H9 (cell line): Measurements from ENCODE around the gene ATP1B2. TPM values are rescaled to one million over a fixed set of nuclear protein-coding genes. Genes with fewer than 3 reads are reported as not detected.
A peak's percentile ranks its signal among the peaks of the same experiment; 100 is the strongest.

Source experiments
- DNase-seq: peaks from one replicate; pipeline ENCODE4 v3.0.0-alpha.2; 2017
- H2AFZ ChIP-seq: one replicate; pipeline ENCODE4 v1.6.1; 2013; ENCODE audit warnings: mild to moderate bottlenecking, low read length, control low read depth, moderate library complexity
- H2AK5ac ChIP-seq: 2 replicates; pipeline ENCODE4 v1.6.1; 2013; ENCODE audit warnings: low read length, control low read depth, mixed read lengths; ENCODE audit not compliant: insufficient read length
- H2BK120ac ChIP-seq: one replicate; pipeline ENCODE4 v1.6.1; 2013; ENCODE audit warnings: low read depth, mild to moderate bottlenecking, low read length, control low read depth, inconsistent platforms; ENCODE audit not compliant: poor library complexity, severe bottlenecking
- H2BK12ac ChIP-seq: 2 replicates; pipeline ENCODE4 v1.6.1; 2013; ENCODE audit warnings: low read length, control low read depth, mixed read lengths, low read depth; ENCODE audit not compliant: insufficient read length
- H2BK15ac ChIP-seq: 2 replicates; pipeline ENCODE4 v1.6.1; 2013; ENCODE audit warnings: low read depth, low read length, control low read depth
- H2BK20ac ChIP-seq: one replicate; pipeline ENCODE4 v1.6.1; 2013; ENCODE audit warnings: low read depth, mild to moderate bottlenecking, low read length, control low read depth, inconsistent platforms; ENCODE audit not compliant: poor library complexity, severe bottlenecking
- H2BK5ac ChIP-seq: 2 replicates; pipeline ENCODE4 v1.6.1; 2013; ENCODE audit warnings: low read length, control low read depth, mixed read lengths; ENCODE audit not compliant: insufficient read length
- H3K14ac ChIP-seq: 2 replicates; pipeline ENCODE4 v1.6.1; 2013; ENCODE audit warnings: low read length, control low read depth; ENCODE audit not compliant: insufficient read depth
- H3K18ac ChIP-seq: 2 replicates; pipeline ENCODE4 v1.6.1; 2013; ENCODE audit warnings: low read depth, mild to moderate bottlenecking, mixed read lengths, low read length, control low read depth; ENCODE audit not compliant: insufficient read length
- H3K23ac ChIP-seq: 2 replicates; pipeline ENCODE4 v1.6.1; 2013; ENCODE audit warnings: low read length, control low read depth, mixed read lengths, low read depth; ENCODE audit not compliant: insufficient read length
- H3K23me2 ChIP-seq: 2 replicates; pipeline ENCODE4 v1.6.1; 2013; ENCODE audit warnings: low read depth, mild to moderate bottlenecking, mixed read lengths, low read length, control low read depth; ENCODE audit not compliant: insufficient read length, poor library complexity, severe bottlenecking
- H3K27ac ChIP-seq: 2 replicates; pipeline ENCODE4 v1.5.1; 2013; ENCODE audit warnings: low read length, control low read depth, mixed read lengths, low read depth; ENCODE audit not compliant: insufficient read length
- H3K27me3 ChIP-seq: 2 replicates; pipeline ENCODE4 v1.6.1; 2013; ENCODE audit warnings: low read length, control low read depth, inconsistent platforms; ENCODE audit not compliant: insufficient read depth
- H3K4ac ChIP-seq: 2 replicates; pipeline ENCODE4 v1.6.1; 2013; ENCODE audit warnings: low read depth, mild to moderate bottlenecking, control low read depth, inconsistent platforms, low read length, moderate library complexity
- H3K4me1 ChIP-seq: 2 replicates; pipeline ENCODE4 v1.6.1; 2013; ENCODE audit warnings: low read length, control low read depth, inconsistent platforms; ENCODE audit not compliant: insufficient read depth
- H3K4me2 ChIP-seq: 2 replicates; pipeline ENCODE4 v1.6.1; 2013; ENCODE audit warnings: low read length, control low read depth, mixed read lengths; ENCODE audit not compliant: insufficient read length, insufficient read depth
- H3K56ac ChIP-seq: 2 replicates; pipeline ENCODE4 v1.6.1; 2013; ENCODE audit warnings: low read depth, mild to moderate bottlenecking, mixed read lengths, low read length, control low read depth; ENCODE audit not compliant: insufficient read length
- H3K79me1 ChIP-seq: 2 replicates; pipeline ENCODE4 v1.6.1; 2013; ENCODE audit warnings: low read depth, mild to moderate bottlenecking, moderate library complexity, low read length, control low read depth, inconsistent platforms; ENCODE audit not compliant: insufficient read depth, poor library complexity, severe bottlenecking
- H3K79me2 ChIP-seq: 2 replicates; pipeline ENCODE4 v1.6.1; 2013; ENCODE audit warnings: low read length, control low read depth, inconsistent platforms; ENCODE audit not compliant: insufficient read depth
- H3K9ac ChIP-seq: 2 replicates; pipeline ENCODE4 v1.6.1; 2013; ENCODE audit warnings: low read length, control low read depth, mixed read lengths; ENCODE audit not compliant: insufficient read length; ENCODE audit errors: extremely low read depth
- H3K9me3 ChIP-seq: one replicate; pipeline ENCODE4 v1.6.1; 2013; ENCODE audit warnings: low read depth, low read length, inconsistent platforms; ENCODE audit not compliant: control insufficient read depth
- H3T11ph ChIP-seq: one replicate; pipeline ENCODE4 v1.6.1; 2013; ENCODE audit warnings: mild to moderate bottlenecking, low read length, control low read depth, inconsistent platforms
- H4K20me1 ChIP-seq: one replicate; pipeline ENCODE4 v1.6.1; 2013; ENCODE audit not compliant: control insufficient read depth, insufficient read length, insufficient read depth
- H4K5ac ChIP-seq: 2 replicates; pipeline ENCODE4 v1.6.1; 2013; ENCODE audit warnings: low read depth, mild to moderate bottlenecking, mixed read lengths, low read length, control low read depth; ENCODE audit not compliant: insufficient read length
- H4K8ac ChIP-seq: replicated peaks from 2 replicates; pipeline ENCODE4 v1.6.1; 2013; ENCODE audit warnings: low read length, control low read depth, mixed read lengths, low read depth; ENCODE audit not compliant: insufficient read length
- H4K91ac ChIP-seq: 2 replicates; pipeline ENCODE4 v1.6.1; 2013; ENCODE audit warnings: low read depth, mild to moderate bottlenecking, moderate library complexity, mixed read lengths, low read length, control low read depth; ENCODE audit not compliant: insufficient read length
- H3K27ac Mint-ChIP-seq, 3 experiments: 2 replicates in 2 of 3; 3 replicates in 1 of 3; pipeline ENCODE4 v1.8.0; 2020 to 2021; ENCODE audit warnings: mixed read lengths in 3 of 3, mild to moderate bottlenecking in 1 of 3, moderate library complexity in 1 of 3
- H3K27me3 Mint-ChIP-seq: 2 replicates; pipeline ENCODE4 v1.8.0; 2021; ENCODE audit warnings: low read depth, mild to moderate bottlenecking, moderate library complexity, mixed read lengths
- H3K36me3 Mint-ChIP-seq, 3 experiments: 2 replicates in 2 of 3; 3 replicates in 1 of 3; pipeline ENCODE4 v1.8.0; 2020 to 2021; ENCODE audit warnings: low read depth in 3 of 3, mixed read lengths in 3 of 3; ENCODE audit not compliant: insufficient read depth in 1 of 3
- H3K4me1 Mint-ChIP-seq, 2 experiments: 2 replicates each; pipeline ENCODE4 v1.8.0; 2020; ENCODE audit warnings: mixed read lengths in 2 of 2
- H3K4me3 Mint-ChIP-seq, 2 experiments: 2 replicates in 1 of 2; 3 replicates in 1 of 2; pipeline ENCODE4 v1.8.0; 2020 to 2021; ENCODE audit warnings: mild to moderate bottlenecking in 2 of 2, mixed read lengths in 2 of 2, moderate library complexity in 1 of 2
- H3K9me3 Mint-ChIP-seq, 2 experiments: 2 replicates in 1 of 2; 3 replicates in 1 of 2; pipeline ENCODE4 v1.8.0; 2020; ENCODE audit warnings: mild to moderate bottlenecking in 2 of 2, mixed read lengths in 2 of 2, moderate library complexity in 1 of 2
- CTCF ChIP-seq: fragments of 200-600 bp; sonication (generic); conservative IDR thresholded peaks from 3 replicates; pipeline ENCODE4 v1.8.0; 2021; ENCODE audit warnings: antibody characterized with exemption, mild to moderate bottlenecking
- WGBS: extraction: QIAGEN DNeasy Blood & Tissue Kit; methylation state at CpG from one replicate; pipeline ENCODE4 v1.1.7; 2013; ENCODE audit warnings: missing lambda C conversion rate, low lambda C conversion rate, mixed read lengths; ENCODE audit not compliant: insufficient read length; ENCODE audit errors: extremely low coverage; 5-methylcytosine and 5-hydroxymethylcytosine counted together
- total RNA-seq: library from RNA; stranded (reverse); gene quantifications from 2 replicates; pipeline ENCODE4 v1.2.1, GENCODE V29; 2021

Gene ATP1B2
- total RNA-seq, 1 experiment from 2014 or later: 16.2 TPM

DNA sequence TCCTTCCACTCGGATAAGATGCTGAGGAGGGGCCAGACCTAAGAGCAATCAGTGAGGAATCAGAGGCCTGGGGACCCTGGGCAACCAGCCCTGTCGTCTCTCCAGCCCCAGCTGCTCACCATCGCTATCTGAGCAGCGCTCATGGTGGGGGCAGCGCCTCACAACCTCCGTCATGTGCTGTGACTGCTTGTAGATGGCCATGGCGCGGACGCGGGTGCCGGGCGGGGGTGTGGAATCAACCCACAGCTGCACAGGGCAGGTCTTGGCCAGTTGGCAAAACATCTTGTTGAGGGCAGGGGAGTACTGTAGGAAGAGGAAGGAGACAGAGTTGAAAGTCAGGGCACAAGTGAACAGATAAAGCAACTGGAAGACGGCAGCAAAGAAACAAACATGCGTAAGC is 24.2 kb downstream of the ATP1B2 start:
- H4K20me1 ChIP-seq: no peaks in the 10 kb centered on the region
- H3K27me3 ChIP-seq: no peaks in the 10 kb centered on the region
- peaks cover 7% of the 10 kb centered on the region; the same call in 1 of the 2 replicates for H3K4me1 ChIP-seq
- Mint-ChIP-seq H3K9me3 (peaks cover 10% of the 10 kb centered on the region in 2 experiments), H3K36me3 (peaks cover 49 to 58% (median 58%) of the 10 kb centered on the region in 3 experiments), H3K4me3 (peak overlapping the region in 1 of 2 experiments; percentile 4; a peak in 1 of 5 replicates), H3K27ac (no peak overlapping the region; a peak in 1 of 7 replicates), H3K27me3 (no peaks in the 10 kb centered on the region), H3K4me1 (peaks cover 21 to 43% of the 10 kb centered on the region in 2 experiments)
- no peak overlapping the region for H3K18ac ChIP-seq
- TF ChIP-seq CTCF: no peak
- no peaks in the 10 kb centered on the region; the same call in 1 of the 2 replicates for H3K79me2 ChIP-seq
- no peak overlapping the region for H2BK120ac ChIP-seq
- no peak overlapping the region for H4K8ac ChIP-seq
- H3K4ac ChIP-seq: no peak overlapping the region
- no peak overlapping the region for H2BK20ac ChIP-seq
- no peak overlapping the region for H4K91ac ChIP-seq
- H3K56ac ChIP-seq: no peak overlapping the region
- no peak overlapping the region for H2BK5ac ChIP-seq
- H2AK5ac ChIP-seq: no peak overlapping the region
- no peak overlapping the region for H4K5ac ChIP-seq
- no peak overlapping the region for H3K4me2 ChIP-seq
- no peak for DNase-seq
- H2BK12ac ChIP-seq: no peak overlapping the region
- no peaks in the 10 kb centered on the region for H3K23me2 ChIP-seq
- H2BK15ac ChIP-seq: no peak overlapping the region
- no peak overlapping the region for H3K9ac ChIP-seq
- no peak overlapping the region for H3K27ac ChIP-seq
- peaks cover 10% of the 10 kb centered on the region for H3K9me3 ChIP-seq
- H2AFZ ChIP-seq: no peak overlapping the region
- no peak overlapping the region for H3K23ac ChIP-seq
- WGBS: no CpG with 5 or more reads among the region's 14 CpGs
- no peak overlapping the region for H3K14ac ChIP-seq
- H3K79me1 ChIP-seq: no peaks in the 10 kb centered on the region
- H3T11ph ChIP-seq: no peak overlapping the region
